ENCODE data around the gene KPNA2. TPM values are rescaled to one million over a fixed set of nuclear protein-coding genes. Genes with fewer than 3 reads are reported as not detected.
"Not testable (repeated sequence)": the region's sequence is repeated elsewhere in the genome, so short reads cannot be mapped to it uniquely, and the experiment has no call there.

Gene KPNA2
- polyA plus RNA-seq, 1 donor (not counting 4 experiments of a cell fraction or from before 2014, with no cell fraction given) = 186 TPM

DNA sequence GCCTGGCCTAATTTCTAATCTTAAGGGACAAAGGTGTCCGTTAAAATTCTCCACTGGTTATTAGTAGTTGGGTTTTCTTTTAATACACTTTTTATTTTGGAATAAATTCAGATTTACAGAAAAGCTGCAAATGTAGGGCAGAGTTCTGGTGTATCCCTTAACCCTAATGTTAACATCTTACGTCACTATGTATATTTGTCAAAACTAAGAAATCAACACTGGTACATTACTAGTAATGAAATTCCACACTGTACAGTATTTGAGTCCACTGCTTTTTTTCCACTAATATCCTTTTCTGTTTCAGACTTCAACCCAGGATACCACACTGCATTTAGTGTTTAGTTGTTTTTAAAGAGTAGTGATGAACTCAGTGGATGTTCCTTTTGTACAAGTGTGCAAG is 18.7 kb upstream of the KPNA2 start:
- Histone ChIP-seq H4K20me1 (ENCODE audit: control insufficient read depth, extremely low read depth, insufficient read depth, low read length) (no peaks in the 10 kb centered on the region), H3K27me3 (ENCODE audit: control insufficient read depth, extremely low read depth, insufficient read depth, low read length) (no peaks in the 10 kb centered on the region), H3K4me2 (ENCODE audit: control insufficient read depth, extremely low read depth, insufficient read depth, low read depth, low read length) (no peak overlapping the region), H3K27ac (ENCODE audit: control insufficient read depth, insufficient read depth, low read length) (no peak overlapping the region), H3K9ac (ENCODE audit: control insufficient read depth, extremely low read depth, insufficient read depth, low read length) (no peak overlapping the region), H3K9me3 (ENCODE audit: control insufficient read depth, low read depth, low read length) (no peaks in the 10 kb centered on the region), H2AFZ (ENCODE audit: control insufficient read depth, low read length) (no peak overlapping the region), H3K9me1 (ENCODE audit: control insufficient read depth, extremely low read depth, insufficient read depth, low read length) (no peaks in the 10 kb centered on the region), H3K79me2 (ENCODE audit: control insufficient read depth, insufficient read depth, low read length) (no peaks in the 10 kb centered on the region), H3K4me1 (ENCODE audit: control insufficient read depth, extremely low read depth, insufficient read depth, low read length) (peaks cover 7% of the 10 kb centered on the region), H3K4me3 (ENCODE audit: control insufficient read depth in 2 of 3, extremely low read depth in 1 of 3, insufficient read depth in 2 of 3, low read depth in 1 of 3, low read length in 3 of 3) (no peak overlapping the region), H3K36me3 (ENCODE audit: control insufficient read depth in 2 of 2, extremely low read depth in 1 of 2, insufficient read depth in 2 of 2, low read length in 2 of 2) (no peaks in the 10 kb centered on the region)
- DNase-seq (ENCODE audit: low read depth, low spot score) (no peak), FAIRE-seq (no peak)
- TF ChIP-seq, protein P1, sequence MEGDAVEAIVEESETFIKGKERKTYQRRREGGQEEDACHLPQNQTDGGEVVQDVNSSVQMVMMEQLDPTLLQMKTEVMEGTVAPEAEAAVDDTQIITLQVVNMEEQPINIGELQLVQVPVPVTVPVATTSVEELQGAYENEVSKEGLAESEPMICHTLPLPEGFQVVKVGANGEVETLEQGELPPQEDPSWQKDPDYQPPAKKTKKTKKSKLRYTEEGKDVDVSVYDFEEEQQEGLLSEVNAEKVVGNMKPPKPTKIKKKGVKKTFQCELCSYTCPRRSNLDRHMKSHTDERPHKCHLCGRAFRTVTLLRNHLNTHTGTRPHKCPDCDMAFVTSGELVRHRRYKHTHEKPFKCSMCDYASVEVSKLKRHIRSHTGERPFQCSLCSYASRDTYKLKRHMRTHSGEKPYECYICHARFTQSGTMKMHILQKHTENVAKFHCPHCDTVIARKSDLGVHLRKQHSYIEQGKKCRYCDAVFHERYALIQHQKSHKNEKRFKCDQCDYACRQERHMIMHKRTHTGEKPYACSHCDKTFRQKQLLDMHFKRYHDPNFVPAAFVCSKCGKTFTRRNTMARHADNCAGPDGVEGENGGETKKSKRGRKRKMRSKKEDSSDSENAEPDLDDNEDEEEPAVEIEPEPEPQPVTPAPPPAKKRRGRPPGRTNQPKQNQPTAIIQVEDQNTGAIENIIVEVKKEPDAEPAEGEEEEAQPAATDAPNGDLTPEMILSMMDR (optimal IDR thresholded peaks at IDR 0.05 in 1 of 3, IDR thresholded peaks at IDR 0.05 in 1 of 3, conservative IDR thresholded peaks at IDR 0.05 in 1 of 3; ENCODE audit: extremely low read depth in 1 of 3, insufficient read depth in 2 of 3, low read length in 3 of 3) = no peak
- no peak for TF ChIP-seq EZH2 (IDR thresholded peaks at IDR 0.05; ENCODE audit: low read length)
- dilution Hi-C loops (cut with MboI; ENCODE audit: extremely low pct_ligation_motif_present, low sequenced_read_pairs) = no loop called here

DNA sequence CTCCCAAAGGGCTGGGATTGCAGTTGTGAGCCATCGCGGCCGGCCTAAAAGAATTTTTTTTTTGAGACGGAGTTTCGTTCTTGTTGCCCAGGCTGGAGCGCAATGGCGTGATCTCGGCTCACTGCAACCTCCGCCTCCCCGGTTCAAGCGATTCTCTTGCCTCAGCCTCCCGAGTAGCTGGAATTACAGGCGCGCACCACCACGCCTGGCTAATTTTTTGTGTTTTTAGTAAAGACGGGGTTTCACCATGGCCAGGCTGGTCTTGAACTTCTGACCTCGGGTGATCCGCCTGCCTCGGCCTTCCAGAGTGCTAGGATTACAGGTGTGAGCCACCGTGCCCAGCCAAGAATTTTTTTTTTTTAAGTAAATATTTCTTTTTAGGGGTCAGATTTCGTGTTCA is 17.0 kb upstream of the KPNA2 start:
- H3K9me1 ChIP-seq (ENCODE audit: control insufficient read depth, extremely low read depth, insufficient read depth, low read length); H3K4me1 ChIP-seq (ENCODE audit: control insufficient read depth, extremely low read depth, insufficient read depth, low read length); H3K27ac ChIP-seq (ENCODE audit: control insufficient read depth, insufficient read depth, low read length); H3K4me2 ChIP-seq (ENCODE audit: control insufficient read depth, extremely low read depth, insufficient read depth, low read depth, low read length); dilution Hi-C loops (cut with MboI; ENCODE audit: extremely low pct_ligation_motif_present, low sequenced_read_pairs); H3K27me3 ChIP-seq (ENCODE audit: control insufficient read depth, extremely low read depth, insufficient read depth, low read length); DNase-seq (ENCODE audit: low read depth, low spot score); H3K4me3 ChIP-seq (ENCODE audit: control insufficient read depth in 2 of 3, extremely low read depth in 1 of 3, insufficient read depth in 2 of 3, low read depth in 1 of 3, low read length in 3 of 3); H2AFZ ChIP-seq (ENCODE audit: control insufficient read depth, low read length); H3K9ac ChIP-seq (ENCODE audit: control insufficient read depth, extremely low read depth, insufficient read depth, low read length); FAIRE-seq; H3K9me3 ChIP-seq (ENCODE audit: control insufficient read depth, low read depth, low read length); H4K20me1 ChIP-seq (ENCODE audit: control insufficient read depth, extremely low read depth, insufficient read depth, low read length); H3K36me3 ChIP-seq (ENCODE audit: control insufficient read depth in 2 of 2, extremely low read depth in 1 of 2, insufficient read depth in 2 of 2, low read length in 2 of 2); H3K79me2 ChIP-seq (ENCODE audit: control insufficient read depth, insufficient read depth, low read length): not testable (repeated sequence)

DNA sequence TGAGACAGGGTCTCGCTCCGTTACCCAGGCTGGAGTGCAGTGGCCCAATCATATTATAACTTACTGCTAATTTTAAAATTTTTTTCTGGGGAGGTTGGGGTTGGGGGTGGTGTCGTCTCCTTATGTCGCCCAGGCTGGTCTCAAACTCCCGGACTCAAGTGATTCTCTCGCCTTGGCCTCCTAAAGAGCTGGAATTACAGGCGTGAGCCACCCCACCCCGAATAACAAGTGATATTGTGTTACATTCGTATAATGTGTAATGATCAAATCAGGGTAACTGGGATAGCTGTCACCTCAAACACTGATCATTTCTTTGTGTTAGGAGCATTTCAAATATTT is 16.2 kb upstream of the KPNA2 start:
- Histone ChIP-seq H3K4me3 (ENCODE audit: control insufficient read depth in 2 of 3, extremely low read depth in 1 of 3, insufficient read depth in 2 of 3, low read depth in 1 of 3, low read length in 3 of 3) (no peak overlapping the region), H3K36me3 (ENCODE audit: control insufficient read depth in 2 of 2, extremely low read depth in 1 of 2, insufficient read depth in 2 of 2, low read length in 2 of 2) (no peaks in the 10 kb centered on the region), H3K9me3 (ENCODE audit: control insufficient read depth, low read depth, low read length) (no peaks in the 10 kb centered on the region), H3K9me1 (ENCODE audit: control insufficient read depth, extremely low read depth, insufficient read depth, low read length) (no peaks in the 10 kb centered on the region), H2AFZ (ENCODE audit: control insufficient read depth, low read length) (no peak overlapping the region), H3K4me2 (ENCODE audit: control insufficient read depth, extremely low read depth, insufficient read depth, low read depth, low read length) (peak overlapping the region; percentile 30), H4K20me1 (ENCODE audit: control insufficient read depth, extremely low read depth, insufficient read depth, low read length) (no peaks in the 10 kb centered on the region), H3K9ac (ENCODE audit: control insufficient read depth, extremely low read depth, insufficient read depth, low read length) (no peak overlapping the region), H3K27ac (ENCODE audit: control insufficient read depth, insufficient read depth, low read length) (no peak overlapping the region), H3K79me2 (ENCODE audit: control insufficient read depth, insufficient read depth, low read length) (no peaks in the 10 kb centered on the region), H3K27me3 (ENCODE audit: control insufficient read depth, extremely low read depth, insufficient read depth, low read length) (no peaks in the 10 kb centered on the region), H3K4me1 (ENCODE audit: control insufficient read depth, extremely low read depth, insufficient read depth, low read length) (peaks cover 7% of the 10 kb centered on the region)
- TF ChIP-seq, protein P1 (optimal IDR thresholded peaks at IDR 0.05 in 1 of 3, IDR thresholded peaks at IDR 0.05 in 1 of 3, conservative IDR thresholded peaks at IDR 0.05 in 1 of 3; ENCODE audit: extremely low read depth in 1 of 3, insufficient read depth in 2 of 3, low read length in 3 of 3) = no peak
- TF ChIP-seq EZH2 (IDR thresholded peaks at IDR 0.05; ENCODE audit: low read length) = no peak
- DNase-seq (ENCODE audit: low read depth, low spot score) = no peak
- dilution Hi-C loops (cut with MboI; ENCODE audit: extremely low pct_ligation_motif_present, low sequenced_read_pairs) = no loop called here
- FAIRE-seq = no peak

Data from keratinocyte (primary cell).